GM18861 (cell line): ENCODE results near the gene PRKN.

ENCODE experiments used
- ATAC-seq: cut with Tn5 transposase; IDR thresholded peaks from one replicate; pipeline ENCODE4 v1.9.1; 2021; ENCODE audit not compliant: unreplicated experiment

PRKN gene

DNA sequence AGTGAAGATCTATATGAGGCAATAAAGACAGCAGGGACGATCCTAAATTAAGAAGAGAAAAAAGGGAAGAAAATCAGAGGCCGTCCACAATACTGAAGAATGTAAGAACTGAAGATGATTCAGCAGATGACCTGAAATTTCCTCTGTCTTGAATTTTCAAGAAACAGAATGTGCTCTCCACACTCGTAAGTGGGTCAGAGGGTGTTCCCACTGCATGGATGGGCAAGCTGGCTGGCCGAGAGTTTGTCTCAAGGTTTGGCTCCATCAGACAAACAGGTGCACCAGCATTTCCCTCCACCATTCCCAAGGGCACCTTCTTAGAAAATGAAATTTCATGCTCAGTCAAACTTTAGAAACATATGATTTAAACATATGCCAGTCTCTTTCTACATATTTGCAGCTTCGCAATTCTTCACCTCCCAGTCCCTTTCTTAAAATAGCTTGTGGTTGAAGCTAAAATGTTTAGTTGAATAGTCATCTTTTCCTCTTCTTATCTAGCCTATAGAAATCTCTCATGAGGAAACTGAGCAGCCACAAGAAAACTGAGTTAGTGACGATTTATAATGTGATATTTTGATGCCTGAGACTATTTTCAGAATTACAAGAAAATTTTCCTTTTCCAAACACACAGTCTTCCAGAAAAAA, 576.4 kb downstream of the PRKN start:
- no peak for ATAC-seq

DNA sequence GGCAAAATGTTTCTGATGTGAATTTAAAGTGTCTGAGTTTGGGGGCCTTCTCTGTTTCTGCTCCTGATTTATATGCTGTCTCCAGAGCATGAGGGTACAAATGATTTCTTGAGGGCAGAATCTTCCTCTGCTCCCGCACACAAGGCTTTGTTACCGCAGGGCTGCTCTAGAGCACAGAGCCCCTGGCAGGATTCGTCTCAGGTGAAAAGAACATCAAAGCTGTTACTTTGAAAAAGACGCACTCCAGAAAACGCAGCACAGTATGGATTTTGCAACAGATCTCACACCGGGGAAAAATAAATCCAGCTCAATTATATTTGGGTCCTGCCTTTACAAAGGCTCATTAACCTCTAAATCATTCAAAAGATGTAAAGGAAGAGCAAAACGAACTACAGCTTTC, 577.3 kb downstream of the PRKN start:
- ATAC-seq: no peak

DNA sequence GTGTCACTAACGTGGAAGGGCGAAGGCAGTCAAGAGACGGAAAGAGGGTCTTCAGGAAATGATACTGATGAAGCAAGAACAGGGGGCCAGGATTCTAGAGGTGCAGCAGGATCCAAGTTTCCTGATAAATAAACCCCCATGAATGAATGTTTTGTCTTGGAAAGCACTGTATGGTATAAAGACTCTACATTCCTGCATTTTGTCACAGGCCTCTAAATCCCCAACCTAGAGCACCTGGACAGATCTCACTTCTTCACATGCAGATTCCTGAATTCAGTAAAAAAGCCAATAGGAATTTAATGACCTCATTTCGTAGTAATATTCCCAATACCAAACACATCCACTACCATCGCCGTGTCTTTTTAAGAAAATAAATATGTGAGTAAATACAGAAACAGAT, 577.8 kb downstream of the PRKN start:
- ATAC-seq: no peak

DNA sequence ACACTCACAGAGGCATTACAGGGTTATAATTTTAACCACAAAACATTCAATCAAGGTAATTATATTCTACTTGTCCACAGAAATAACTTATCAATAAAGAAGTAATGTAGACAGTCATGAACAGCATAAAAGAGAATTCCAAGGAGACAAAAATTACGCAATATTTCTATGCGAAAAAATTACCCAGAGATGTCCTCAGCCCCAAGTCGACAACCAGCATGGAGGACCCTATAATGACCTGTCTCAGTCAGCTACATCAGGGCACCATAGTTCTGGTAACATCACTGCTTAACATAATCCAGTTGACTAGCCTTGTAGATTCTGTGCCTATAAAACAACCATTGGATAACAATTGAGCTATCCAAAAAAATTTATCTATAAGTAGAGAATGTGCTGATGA, 579.8 kb downstream of the PRKN start:
- ATAC-seq: no peak

DNA sequence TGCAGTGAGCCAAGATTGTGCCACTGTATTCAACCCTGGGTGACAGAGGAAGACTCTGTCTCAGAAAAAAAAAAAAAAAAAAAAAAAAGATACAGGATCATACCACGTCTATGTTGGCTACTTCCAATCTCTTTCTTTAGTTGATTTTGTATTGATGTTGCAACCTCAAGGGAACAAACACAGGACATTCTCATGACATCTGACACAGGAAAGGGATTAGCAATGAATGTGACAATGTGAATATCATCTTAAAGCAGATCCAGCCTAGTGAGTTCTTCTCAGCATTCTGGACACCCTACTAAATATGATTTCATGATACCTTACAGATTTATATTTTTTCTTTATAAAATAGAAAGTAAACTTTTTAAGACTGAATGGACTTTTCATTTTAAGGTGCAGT, 580.3 kb downstream of the PRKN start:
- no peak for ATAC-seq

DNA sequence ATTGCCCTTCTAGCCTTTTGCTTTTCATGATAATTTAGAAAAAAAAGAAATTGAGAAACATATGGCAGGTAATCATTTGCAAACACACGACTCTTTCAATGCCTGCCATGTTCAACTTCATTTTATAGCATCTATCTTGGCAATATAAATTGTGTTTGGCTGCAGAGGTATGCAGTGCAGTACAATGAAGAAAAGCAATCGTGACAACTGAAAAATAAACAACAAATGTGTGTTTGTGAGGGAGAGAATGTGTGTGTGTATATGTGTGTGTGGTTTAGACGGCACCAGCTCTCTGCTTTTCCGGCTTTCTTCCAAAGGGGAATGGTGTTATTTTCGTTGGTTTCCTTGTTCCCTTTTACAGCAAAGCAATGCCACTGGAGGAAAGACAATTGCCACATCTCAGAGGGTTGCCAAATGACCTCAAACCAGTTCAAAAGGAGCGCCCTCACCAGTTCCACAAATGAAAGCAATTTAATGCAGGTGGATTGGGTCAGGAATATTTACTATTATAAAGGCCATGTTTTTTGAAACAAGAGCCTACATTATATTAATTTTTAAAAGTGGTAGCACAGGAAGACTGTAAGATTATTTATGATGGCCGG, 587.2 kb downstream of the PRKN start:
- no peak for ATAC-seq

DNA sequence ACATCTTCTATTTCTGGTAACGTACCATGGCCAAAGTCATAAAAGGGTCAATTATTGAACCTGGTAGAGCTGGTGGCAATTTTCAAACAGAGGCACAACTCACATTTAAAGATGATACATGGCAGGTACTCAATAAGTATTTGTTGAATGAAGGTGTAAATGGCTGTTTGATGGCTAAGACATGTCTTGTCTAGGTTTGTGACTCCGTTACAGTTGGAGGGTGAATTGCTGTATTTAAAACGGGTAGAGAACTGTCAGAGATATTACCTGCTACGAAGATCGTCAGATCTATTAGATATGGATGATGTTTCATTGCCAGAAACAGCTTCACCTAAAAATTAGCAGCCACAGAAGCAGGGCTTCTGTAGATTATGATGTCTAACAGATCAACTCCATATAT, 601.9 kb downstream of the PRKN start:
- no peak for ATAC-seq

DNA sequence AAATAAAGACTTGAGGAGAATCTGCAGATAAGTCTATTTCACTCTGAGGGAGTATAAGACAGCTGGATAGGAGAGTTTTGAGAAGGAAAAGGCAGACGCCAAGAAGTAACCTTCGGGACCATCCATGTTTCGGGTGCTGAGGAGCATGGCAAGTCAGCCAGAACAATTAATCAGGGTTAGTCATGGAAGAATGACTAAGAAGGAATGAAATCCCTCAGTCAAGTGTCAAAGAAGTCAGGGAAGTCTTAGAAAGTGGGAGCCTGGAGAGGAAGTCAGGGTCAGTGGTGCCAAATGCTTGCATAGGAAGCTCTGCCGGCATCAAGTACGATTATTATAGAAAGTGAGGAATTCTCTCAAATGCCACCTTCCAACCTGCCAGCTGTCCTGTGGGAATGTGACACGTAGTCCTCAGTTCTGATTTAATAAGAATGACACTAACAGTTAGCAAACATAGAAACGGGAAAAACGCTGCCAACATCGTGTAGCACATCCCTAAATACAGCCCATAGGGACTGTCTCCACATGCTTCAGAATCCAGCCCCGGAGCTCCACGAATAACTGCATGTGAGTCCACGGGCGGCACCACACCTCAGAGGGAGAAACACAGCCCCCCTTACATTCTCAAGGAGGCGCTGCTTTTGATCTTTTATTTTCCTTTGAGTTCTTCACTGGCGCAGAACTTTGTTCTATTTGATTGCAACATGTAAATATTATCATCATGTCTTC, 602.7 kb downstream of the PRKN start:
- no peak for ATAC-seq

DNA sequence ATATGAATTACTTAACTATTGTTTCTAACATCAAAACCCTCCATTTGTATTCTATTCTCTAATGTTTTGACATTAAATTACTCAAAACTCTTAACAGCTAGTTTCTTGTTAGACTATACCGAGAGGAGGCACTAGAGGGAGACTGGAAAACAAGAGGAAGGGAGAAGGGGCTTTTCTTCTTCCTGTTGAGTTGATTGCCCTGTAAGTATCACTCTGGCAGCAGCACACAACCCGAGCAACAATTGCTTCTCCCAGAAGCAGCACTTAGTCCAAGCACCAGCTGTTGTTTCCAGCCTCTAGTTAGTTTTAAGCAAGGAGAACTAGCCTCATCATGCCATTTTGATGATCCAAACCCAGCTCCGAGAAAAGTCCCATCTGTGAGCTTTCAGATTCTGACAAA, 603.8 kb downstream of the PRKN start:
- ATAC-seq: no peak

DNA sequence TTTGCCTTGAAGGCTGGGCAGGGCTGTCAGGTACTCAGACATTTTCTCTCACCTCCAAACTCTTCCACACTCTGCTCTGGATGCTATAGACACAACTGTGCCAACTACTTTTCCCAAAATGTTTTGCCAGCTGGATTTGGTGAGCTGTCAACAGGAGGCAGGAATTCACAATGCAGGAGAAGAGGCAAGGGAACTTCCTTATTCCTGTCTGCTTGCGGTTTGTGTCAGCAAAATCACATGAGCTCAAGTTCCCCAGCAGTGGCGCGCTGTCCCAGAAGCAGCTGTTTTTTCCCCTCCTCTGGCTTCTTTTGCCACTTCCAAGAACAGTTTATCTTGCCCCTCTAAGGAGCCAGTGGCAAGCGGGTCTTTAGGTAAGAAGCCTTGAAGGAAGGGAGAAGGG, 608.2 kb downstream of the PRKN start:
- no peak for ATAC-seq

DNA sequence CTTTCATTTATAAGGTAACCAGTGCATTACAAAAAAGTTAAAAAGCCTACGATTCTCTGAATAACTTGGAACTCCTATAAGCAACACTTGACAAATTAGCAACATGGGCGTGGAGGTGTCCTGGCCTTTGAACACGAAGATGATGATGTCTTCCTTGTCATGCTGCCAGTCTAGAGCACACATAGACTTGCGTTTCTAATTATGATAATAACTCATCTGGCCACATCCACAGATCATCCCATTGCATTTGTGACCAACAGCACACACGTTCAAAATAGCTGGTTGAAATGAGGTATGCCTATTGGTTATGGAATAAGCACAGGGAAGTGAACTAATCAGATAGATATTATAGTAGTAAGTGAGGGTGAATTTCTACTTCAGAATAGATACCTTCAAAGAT, 608.9 kb downstream of the PRKN start:
- no peak for ATAC-seq

DNA sequence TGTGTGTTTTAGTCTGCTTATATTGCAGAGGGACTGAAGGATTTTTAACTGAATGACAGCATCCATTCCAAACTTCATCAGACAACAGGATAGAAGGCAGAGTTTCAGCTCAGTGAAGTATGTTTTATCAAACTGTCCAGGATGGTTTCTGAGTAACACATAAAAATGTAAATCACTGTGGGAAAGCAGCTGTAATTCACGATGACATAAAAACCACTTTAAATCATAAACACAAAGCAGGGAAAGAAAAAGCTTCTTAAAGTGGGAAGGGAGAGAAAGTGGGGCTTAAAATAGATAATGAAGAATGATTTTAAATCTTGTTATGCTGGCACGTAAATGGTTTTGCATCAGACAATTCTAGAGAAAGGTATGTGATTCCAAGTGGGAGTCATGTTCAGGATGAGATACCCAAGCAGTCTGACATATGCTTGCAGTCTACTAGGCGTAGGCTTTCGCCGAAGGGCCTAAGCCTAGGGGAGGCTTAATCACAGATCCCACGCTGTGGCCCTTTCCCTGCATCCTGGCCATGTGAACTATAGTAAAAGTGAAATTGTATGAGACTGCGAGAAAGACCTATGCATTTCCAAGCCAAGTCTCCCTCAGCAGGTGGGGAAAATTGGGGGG, 610.6 kb downstream of the PRKN start:
- no peak for ATAC-seq

DNA sequence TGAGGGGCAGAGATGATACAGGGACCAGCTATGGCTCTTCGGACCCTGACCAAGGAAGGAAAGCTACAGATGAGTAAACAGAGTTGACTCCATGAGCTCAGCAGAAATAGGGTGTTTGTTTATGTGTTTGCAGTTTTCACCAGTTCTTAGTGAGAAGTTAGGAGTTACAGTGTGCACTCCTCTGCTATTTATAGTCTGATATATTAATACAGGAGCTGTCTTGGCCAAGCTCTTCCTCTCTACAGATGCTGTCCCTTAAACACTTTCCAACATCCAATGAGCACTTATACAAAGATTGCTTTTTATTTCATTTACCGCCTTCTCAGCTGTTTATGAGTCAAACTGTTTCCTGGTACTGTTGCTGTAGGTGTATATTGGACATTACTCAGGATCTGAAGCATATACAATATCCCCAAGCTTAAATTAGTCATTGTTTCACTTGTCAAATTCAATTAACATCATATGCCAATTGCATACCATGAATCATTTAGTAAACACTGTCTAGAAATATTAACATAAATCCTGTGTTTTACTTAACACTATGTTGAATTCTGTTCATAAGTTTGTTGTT, 618.0 kb downstream of the PRKN start:
- ATAC-seq: no peak

DNA sequence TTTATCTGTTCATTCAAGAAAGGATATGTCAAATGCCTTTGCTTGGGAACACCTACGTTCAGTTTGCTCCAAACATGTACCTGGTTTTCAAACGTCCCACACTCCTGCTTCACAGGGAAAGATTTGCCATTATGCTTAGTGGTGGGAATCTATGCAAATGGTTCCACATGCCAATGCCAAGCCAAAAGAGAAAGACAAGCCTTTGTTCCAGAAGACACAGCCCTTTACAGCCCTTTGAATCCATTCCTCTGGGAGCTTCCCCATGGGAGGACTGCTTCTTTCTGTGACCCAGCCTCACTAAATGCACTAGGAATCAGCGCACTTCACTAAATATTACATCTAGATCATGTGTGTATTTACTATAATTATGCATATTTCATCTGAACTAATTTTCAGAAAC, 619.5 kb downstream of the PRKN start:
- no peak for ATAC-seq

DNA sequence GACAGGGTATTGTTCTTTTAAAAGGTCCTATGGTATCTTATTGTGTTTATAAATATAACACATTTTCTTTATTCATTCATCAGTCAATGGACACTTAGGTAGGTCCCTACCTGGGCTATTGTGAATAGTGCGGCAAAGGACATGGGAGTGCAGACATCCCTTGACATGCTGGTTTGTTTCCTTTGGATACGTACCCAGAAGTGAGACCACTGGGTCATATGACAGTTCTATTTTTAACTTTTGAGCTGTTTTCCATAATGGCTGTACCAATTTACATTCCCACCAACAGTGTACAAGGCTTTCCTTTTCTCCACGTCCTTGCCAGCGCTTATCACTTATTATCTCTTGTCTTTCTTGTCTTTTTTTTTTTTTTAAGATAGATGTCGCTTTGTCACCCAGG, 627.5 kb downstream of the PRKN start:
- no peak for ATAC-seq

DNA sequence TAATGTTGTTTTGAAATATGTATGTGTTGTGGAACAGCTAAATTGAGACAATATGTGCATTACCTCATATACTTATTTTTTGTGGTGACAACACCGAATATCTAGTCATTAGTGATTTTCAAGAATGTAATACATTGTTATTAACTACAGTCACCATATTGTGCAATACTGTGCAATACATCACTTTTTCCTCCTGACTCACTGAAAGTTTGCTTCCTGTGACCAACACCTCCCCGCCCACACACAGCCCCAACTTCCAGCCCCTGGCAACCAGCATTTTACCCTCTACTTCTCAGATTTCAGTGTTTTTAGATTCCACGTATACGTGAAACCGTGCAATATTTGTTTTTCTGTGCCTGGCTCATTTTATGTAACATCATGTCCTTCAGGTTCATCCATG, 627.9 kb downstream of the PRKN start:
- ATAC-seq: no peak

DNA sequence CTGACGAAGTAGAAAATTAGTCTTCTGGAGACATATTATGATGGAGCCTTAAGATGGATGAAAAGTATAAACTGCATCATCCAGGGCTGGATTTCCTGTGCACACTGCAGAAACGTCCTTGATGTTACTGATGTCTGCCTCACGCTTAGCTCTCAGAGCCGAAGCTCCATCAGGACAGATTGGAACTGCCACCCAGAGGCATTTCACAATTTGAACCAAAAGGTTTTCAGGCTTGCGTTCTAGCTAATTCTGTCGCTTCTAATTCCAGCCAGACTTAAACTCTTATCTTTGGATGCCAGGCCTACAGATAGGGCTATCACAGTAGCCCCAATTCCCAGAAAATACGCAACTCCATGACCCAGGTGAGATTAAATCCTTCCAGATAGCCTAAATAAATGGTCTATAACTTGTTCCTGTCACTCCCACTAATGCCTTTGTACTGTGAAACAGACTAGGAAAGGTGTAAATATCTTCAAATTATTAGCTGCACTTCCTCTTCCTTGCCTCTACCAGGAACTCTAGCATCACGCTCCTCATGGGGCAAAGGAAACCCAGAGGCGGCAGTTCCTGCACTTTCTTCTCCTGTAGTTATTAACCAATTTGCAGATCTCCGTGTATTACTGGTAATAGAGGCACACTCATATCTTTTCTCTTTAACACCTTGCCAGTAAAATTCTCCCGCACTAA, 634.6 kb downstream of the PRKN start:
- ATAC-seq: no peak

DNA sequence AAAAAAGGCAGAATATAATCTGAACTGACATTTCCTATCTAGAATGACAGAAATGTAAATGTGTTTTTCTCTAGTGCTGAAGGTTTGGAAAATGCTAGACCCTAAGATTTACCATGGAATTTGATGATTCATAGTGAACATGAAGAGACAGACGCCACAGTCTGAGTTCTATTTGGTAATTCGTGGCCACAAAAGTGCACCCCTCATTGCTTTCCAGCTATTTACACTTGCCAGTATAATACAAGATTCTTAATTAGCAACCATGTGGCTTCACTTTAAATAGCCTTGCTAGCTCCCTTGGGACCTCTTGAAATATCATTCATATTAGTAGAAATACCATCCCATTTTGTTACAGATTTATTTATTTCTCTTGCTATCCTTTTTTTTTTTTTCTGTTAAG, 636.8 kb downstream of the PRKN start:
- no peak for ATAC-seq

DNA sequence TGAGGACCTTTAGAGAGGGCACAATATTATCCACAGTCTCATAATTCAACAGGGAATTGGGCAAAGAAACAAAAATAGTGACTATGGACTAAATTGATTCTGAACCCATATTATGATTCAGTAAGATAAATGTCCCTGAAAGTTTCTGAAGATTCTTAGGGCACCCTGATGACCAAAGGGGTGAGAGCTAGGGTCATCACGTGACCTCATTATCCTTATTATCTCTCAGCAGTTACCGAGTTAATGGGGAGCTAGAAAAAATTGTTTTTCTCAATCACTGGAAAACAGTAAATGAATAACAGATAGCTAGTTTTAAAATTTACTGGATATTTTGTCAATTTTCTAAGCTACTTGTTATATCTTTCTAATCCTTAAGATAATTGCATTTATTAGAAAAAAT, 639.5 kb downstream of the PRKN start:
- ATAC-seq: no peak

DNA sequence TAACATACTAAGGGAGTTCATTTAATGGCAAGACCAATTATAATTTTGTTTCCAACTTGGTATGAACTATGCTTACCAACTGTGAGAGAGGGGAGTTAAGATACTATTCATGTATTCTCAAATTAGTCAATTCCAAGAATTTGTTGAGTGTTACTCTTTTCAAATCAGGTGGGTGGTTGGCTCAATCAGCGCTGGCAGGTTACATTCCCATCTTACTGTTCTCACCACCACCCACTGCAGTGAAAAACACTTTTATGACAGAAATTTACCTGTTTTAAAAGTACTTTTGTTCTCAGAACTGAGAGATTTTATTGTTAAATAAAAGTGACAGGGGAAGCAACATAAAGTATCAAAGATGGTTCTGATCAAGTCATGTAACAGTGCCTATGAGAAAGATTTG, 642.0 kb downstream of the PRKN start:
- ATAC-seq: no peak

DNA sequence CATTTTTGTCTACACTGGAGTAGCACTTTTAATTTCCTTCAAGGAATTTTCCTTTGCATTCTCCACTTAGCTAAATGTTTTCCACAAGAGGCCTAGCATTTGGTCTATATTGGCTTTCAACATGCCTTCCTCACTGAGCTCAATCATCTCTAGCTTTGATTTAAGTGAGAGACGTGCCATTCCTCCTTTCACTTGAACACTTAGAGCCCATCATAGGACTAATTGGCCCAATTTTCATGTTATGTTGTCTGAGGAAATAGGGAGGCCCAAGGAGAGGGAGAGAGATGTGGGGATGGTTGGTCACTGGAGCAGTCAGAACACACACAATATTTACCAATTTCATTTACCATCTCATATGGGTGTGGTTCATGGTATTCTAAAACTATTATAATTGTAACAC, 645.0 kb downstream of the PRKN start:
- ATAC-seq: no peak
